ENCODE measurements around the gene CCDC63.

CCDC63 gene

GRCh38 chr12:110930348-110931314 is 83.8 kb downstream of the CCDC63 start:
- no peak for TF ChIP-seq CREB1 (IDR thresholded peaks at IDR 0.05; ENCODE audit: low read depth)
- no peak for TF ChIP-seq EP300 (IDR thresholded peaks at IDR 0.05; ENCODE audit: borderline replicate concordance)
- TF ChIP-seq TEAD4 (IDR thresholded peaks at IDR 0.05): no peak
- no peak for TF ChIP-seq CEBPB (IDR thresholded peaks at IDR 0.05)
- TF ChIP-seq FOXM1 (IDR thresholded peaks at IDR 0.05; ENCODE audit: borderline replicate concordance, low read depth): no peak
- no peak for TF ChIP-seq YY1 (IDR thresholded peaks at IDR 0.05; ENCODE audit: low read depth)
- TF ChIP-seq NFIC (IDR thresholded peaks at IDR 0.05): no peak
- no peak for TF ChIP-seq MAX (IDR thresholded peaks at IDR 0.05)
- TF ChIP-seq ZBTB7A (IDR thresholded peaks at IDR 0.05; ENCODE audit: low read depth): no peak
- no peak for TF ChIP-seq TCF12 (IDR thresholded peaks at IDR 0.05; ENCODE audit: low read depth)

- TF ChIP-seq TEAD4 (IDR thresholded peaks at IDR 0.05) (no peak), CREB1 (IDR thresholded peaks at IDR 0.05; ENCODE audit: low read depth) (no peak), EGR1 (IDR thresholded peaks at IDR 0.05) (no peak)
Observed at GRCh38 chr12:110931315-110931728, 84.5 kb downstream of the CCDC63 start.

GRCh38 chr12:110932046-110932445 is 85.3 kb downstream of the CCDC63 start:
- TF ChIP-seq RAD21 (IDR thresholded peaks at IDR 0.05; ENCODE audit: low read depth) (peak; percentile 48; the same call in 1 of the 2 replicates), USF1 (IDR thresholded peaks at IDR 0.05) (no peak)

GRCh38 chr12:110933326-110933974 is 86.7 kb downstream of the CCDC63 start:
- TF ChIP-seq CEBPB (IDR thresholded peaks at IDR 0.05) (no peak), USF1 (IDR thresholded peaks at IDR 0.05) (no peak), NFIC (IDR thresholded peaks at IDR 0.05) (no peak), REST (IDR thresholded peaks at IDR 0.05; ENCODE audit: low read depth) (no peak), TEAD4 (IDR thresholded peaks at IDR 0.05) (no peak), TAF1 (IDR thresholded peaks at IDR 0.05; ENCODE audit: low read depth) (no peak), ZBTB7A (IDR thresholded peaks at IDR 0.05; ENCODE audit: low read depth) (no peak), YY1 (IDR thresholded peaks at IDR 0.05; ENCODE audit: low read depth) (no peak), CREB1 (IDR thresholded peaks at IDR 0.05; ENCODE audit: low read depth) (no peak), MAX (IDR thresholded peaks at IDR 0.05) (no peak), EP300 (IDR thresholded peaks at IDR 0.05; ENCODE audit: borderline replicate concordance) (no peak), FOXM1 (IDR thresholded peaks at IDR 0.05; ENCODE audit: borderline replicate concordance, low read depth) (no peak), TCF12 (IDR thresholded peaks at IDR 0.05; ENCODE audit: low read depth) (no peak), RAD21 (IDR thresholded peaks at IDR 0.05; ENCODE audit: low read depth) (no peak)

GRCh38 chr12:110934093-110934852 is 87.5 kb downstream of the CCDC63 start:
- TF ChIP-seq ZBTB7A (IDR thresholded peaks at IDR 0.05; ENCODE audit: low read depth) (no peak), TEAD4 (IDR thresholded peaks at IDR 0.05) (peak; percentile 40), MAX (IDR thresholded peaks at IDR 0.05) (no peak), TAF1 (IDR thresholded peaks at IDR 0.05; ENCODE audit: low read depth) (no peak)

GRCh38 chr12:110935588-110935987 is 88.8 kb downstream of the CCDC63 start:
- TF ChIP-seq NFIC (IDR thresholded peaks at IDR 0.05) (no peak), CEBPB (IDR thresholded peaks at IDR 0.05) (no peak), TEAD4 (IDR thresholded peaks at IDR 0.05) (no peak), USF1 (IDR thresholded peaks at IDR 0.05) (no peak), ZBTB7A (IDR thresholded peaks at IDR 0.05; ENCODE audit: low read depth) (no peak), REST (IDR thresholded peaks at IDR 0.05; ENCODE audit: low read depth) (no peak), YY1 (IDR thresholded peaks at IDR 0.05; ENCODE audit: low read depth) (no peak), EP300 (IDR thresholded peaks at IDR 0.05; ENCODE audit: borderline replicate concordance) (no peak), CREB1 (IDR thresholded peaks at IDR 0.05; ENCODE audit: low read depth) (no peak)

Measured in Ishikawa (cell line).